Ramos (cell line): Measurements from ENCODE around the gene FRMD3.

ENCODE experiments used
- in situ Hi-C: fragments of 300-500 bp; cut with MboI; formaldehyde crosslinking; loops from one replicate; pipeline ENCODE4 v1.14.3; 2022; ENCODE audit warnings: low sequenced_read_pairs; ENCODE audit not compliant: unreplicated experiment

FRMD3 gene

GRCh38 chr9:83476513-83476912 is 61.7 kb downstream of the FRMD3 start:
- in situ Hi-C loops = no loop called here

GRCh38 chr9:83475741-83476140 is 62.5 kb downstream of the FRMD3 start:
- in situ Hi-C loops = no loop called here

GRCh38 chr9:83474631-83475030 is 63.6 kb downstream of the FRMD3 start:
- in situ Hi-C loops = no loop called here

GRCh38 chr9:83473488-83473971 is 64.7 kb downstream of the FRMD3 start:
- in situ Hi-C loops = no loop called here

- in situ Hi-C loops = no loop called here
Observed at GRCh38 chr9:83472764-83473163, 65.4 kb downstream of the FRMD3 start.

- in situ Hi-C loops = no loop called here
Observed at GRCh38 chr9:83472221-83472665, 66.0 kb downstream of the FRMD3 start.

GRCh38 chr9:83471241-83471640 is 67.0 kb downstream of the FRMD3 start:
- in situ Hi-C loops = no loop called here

GRCh38 chr9:83469722-83470121 is 68.5 kb downstream of the FRMD3 start:
- in situ Hi-C loops = no loop called here

GRCh38 chr9:83468821-83469220 is 69.4 kb downstream of the FRMD3 start:
- in situ Hi-C loops = no loop called here

GRCh38 chr9:83466877-83467276 is 71.3 kb downstream of the FRMD3 start:
- in situ Hi-C loops = no loop called here

- in situ Hi-C loops = no loop called here
Observed at GRCh38 chr9:83466351-83466750, 71.8 kb downstream of the FRMD3 start.

GRCh38 chr9:83459830-83460229 is 78.4 kb downstream of the FRMD3 start:
- in situ Hi-C loops = no loop called here

GRCh38 chr9:83458530-83458929 is 79.7 kb downstream of the FRMD3 start:
- in situ Hi-C loops = no loop called here

- in situ Hi-C loops = no loop called here
Observed at GRCh38 chr9:83457005-83457404, 81.2 kb downstream of the FRMD3 start.

GRCh38 chr9:83456226-83456625 is 82.0 kb downstream of the FRMD3 start:
- in situ Hi-C loops = no loop called here

GRCh38 chr9:83454076-83454475 is 84.1 kb downstream of the FRMD3 start:
- in situ Hi-C loops = no loop called here

GRCh38 chr9:83451308-83451707 is 86.9 kb downstream of the FRMD3 start:
- in situ Hi-C loops = no loop called here

- in situ Hi-C loops = no loop called here
Observed at GRCh38 chr9:83449983-83450382, 88.2 kb downstream of the FRMD3 start.

GRCh38 chr9:83449166-83449565 is 89.0 kb downstream of the FRMD3 start:
- in situ Hi-C loops = no loop called here

- in situ Hi-C loops = no loop called here
Observed at GRCh38 chr9:83448626-83449025, 89.6 kb downstream of the FRMD3 start.

- in situ Hi-C loops = no loop called here
Observed at GRCh38 chr9:83447351-83447750, 90.8 kb downstream of the FRMD3 start.

- in situ Hi-C loops = no loop called here
Observed at GRCh38 chr9:83445703-83446265, 92.4 kb downstream of the FRMD3 start.

- in situ Hi-C loops = no loop called here
Observed at GRCh38 chr9:83444110-83444509, 94.1 kb downstream of the FRMD3 start.
